GM19193 (cell line): ENCODE measurements around the gene KAT6B.

ENCODE experiments used
- POLR2A ChIP-seq: IDR thresholded peaks from 4 replicates; pipeline ENCODE4 v1.6.1; 2011; ENCODE audit not compliant: insufficient read depth, insufficient read length; ENCODE audit errors: extremely low read depth

The KAT6B gene

GRCh38 chr10:74869635-74870034 lies 43.2 kb downstream of the KAT6B start:
- TF ChIP-seq POLR2A: no peak

GRCh38 chr10:74870191-74870590 lies 43.8 kb downstream of the KAT6B start:
- TF ChIP-seq POLR2A: no peak

- TF ChIP-seq POLR2A: no peak
Observed at GRCh38 chr10:74871595-74872382, 45.4 kb downstream of the KAT6B start.

GRCh38 chr10:74873803-74874454 lies 47.5 kb downstream of the KAT6B start:
- no peak for TF ChIP-seq POLR2A

- TF ChIP-seq POLR2A: no peak
Observed at GRCh38 chr10:74874649-74875048, 48.2 kb downstream of the KAT6B start.

GRCh38 chr10:74875068-74875467 lies 48.7 kb downstream of the KAT6B start:
- no peak for TF ChIP-seq POLR2A

GRCh38 chr10:74875966-74876365 lies 49.6 kb downstream of the KAT6B start:
- no peak for TF ChIP-seq POLR2A

GRCh38 chr10:74877898-74878297 lies 51.5 kb downstream of the KAT6B start:
- no peak for TF ChIP-seq POLR2A

- TF ChIP-seq POLR2A: no peak
Observed at GRCh38 chr10:74880041-74880440, 53.6 kb downstream of the KAT6B start.

- no peak for TF ChIP-seq POLR2A
Observed at GRCh38 chr10:74881253-74881884, 55.0 kb downstream of the KAT6B start.

GRCh38 chr10:74882427-74882826 lies 56.0 kb downstream of the KAT6B start:
- no peak for TF ChIP-seq POLR2A

GRCh38 chr10:74882831-74883230 lies 56.4 kb downstream of the KAT6B start:
- TF ChIP-seq POLR2A: no peak

- no peak for TF ChIP-seq POLR2A
Observed at GRCh38 chr10:74883428-74883827, 57.0 kb downstream of the KAT6B start.

- TF ChIP-seq POLR2A: no peak
Observed at GRCh38 chr10:74887614-74888284, 61.3 kb downstream of the KAT6B start.

- TF ChIP-seq POLR2A: no peak
Observed at GRCh38 chr10:74888962-74889661, 62.7 kb downstream of the KAT6B start.
